Right lobe of liver (tissue), 5 donors: ENCODE results near the gene AADAC. TPM values are rescaled to one million over a fixed set of nuclear protein-coding genes. Genes with fewer than 3 reads are reported as not detected.

Experiments
- total RNA-seq, 6 experiments: library from RNA; depleted of rRNA in 2 of 6; stranded (reverse); fragments of >200 nt in 2 of 6; fragmentation: NEBNext Ultra II Directional in 3 of 6; extraction: Animal tissue kit (Norgen Biotek cat#: 25700) in 3 of 6; gene quantifications; one replicate each; pipeline versions ENCODE4 v1.1.0 to v1.2.4, GENCODE V29; 2016 to 2023
- donor health status: DM: no; HTN: no; CAD: no.
- donor health status: DM: no; HTN: no; CAD: no.
- donor health status: DM: no; HTN: yes; CAD: no.
- donor health status: DM: no; HTN: yes; CAD: no.

The AADAC gene
- total RNA-seq, 6 experiments from 2014 or later, result 160 to 275 (median 229) TPM

Other genes with a start within 250 kb of the AADAC start
- not detected for gene AADACL2, start 80.2 kb upstream of the AADAC start, total RNA-seq
- gene SUCNR1, start 59.5 kb downstream of the AADAC start, total RNA-seq, result 1 to 10 TPM; 1.7 to 3.2 (median 2.4) TPM